GM21423 (cell line): ENCODE data around the gene STK32B.

Experiments
- ATAC-seq: cut with Tn5 transposase; IDR thresholded peaks from one replicate; pipeline ENCODE4 v1.9.1; 2021; ENCODE audit warnings: mild to moderate bottlenecking, moderate library complexity; ENCODE audit not compliant: unreplicated experiment

The STK32B gene

DNA sequence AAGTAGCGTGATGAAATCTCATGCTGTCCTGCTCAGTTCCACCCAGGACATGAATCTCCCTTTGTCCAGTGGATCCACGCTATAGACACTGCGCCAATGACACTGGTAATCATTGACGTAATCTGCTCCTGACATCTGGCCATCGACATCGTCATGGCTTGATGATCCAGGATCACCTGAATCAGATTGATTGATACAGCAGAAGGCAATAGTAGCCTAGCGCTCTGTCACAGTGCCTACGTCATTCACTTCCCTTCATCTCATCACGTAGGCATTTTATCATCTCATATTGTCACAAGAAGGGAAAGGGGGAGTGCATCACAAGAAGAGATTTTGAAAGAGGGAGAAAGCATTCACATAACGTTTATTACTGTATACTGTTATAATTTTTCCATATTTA lies 68.8 kb downstream of the STK32B start:
- ATAC-seq, result no peak

DNA sequence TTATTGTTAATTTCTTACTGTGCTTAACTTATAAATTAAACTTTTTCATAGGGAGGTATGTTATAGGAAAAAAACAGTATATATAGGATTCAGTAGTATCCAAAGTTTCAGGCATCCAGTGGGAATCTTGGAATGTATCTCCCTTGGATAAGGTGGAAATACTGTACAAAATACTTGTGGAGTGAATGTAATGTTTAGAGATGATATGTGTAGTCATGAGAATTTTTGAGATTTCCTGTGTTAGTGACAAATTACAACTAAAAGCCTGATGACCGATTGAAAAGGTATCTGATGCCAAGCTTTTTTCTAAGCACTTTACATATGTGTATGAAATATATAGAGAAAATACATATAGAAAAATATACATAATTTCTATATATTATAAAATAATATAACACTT lies 69.2 kb downstream of the STK32B start:
- ATAC-seq, result no peak

DNA sequence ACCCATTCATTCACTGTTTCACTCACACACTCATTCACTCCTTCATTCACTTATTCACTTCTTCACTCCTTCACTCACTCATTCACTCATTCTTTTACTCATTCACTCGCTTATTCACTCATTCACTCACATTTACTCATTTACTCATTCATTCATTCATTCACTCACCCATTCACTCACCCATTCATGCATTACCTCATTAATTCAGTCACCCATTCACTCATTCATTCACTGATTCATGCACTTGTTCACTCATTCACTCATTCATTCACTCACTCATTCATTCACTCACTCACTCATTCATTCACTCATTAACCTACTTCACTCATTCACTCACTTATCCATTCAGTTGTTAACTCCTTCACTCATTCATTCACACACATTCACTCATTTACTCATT lies 70.8 kb downstream of the STK32B start:
- no peak for ATAC-seq

DNA sequence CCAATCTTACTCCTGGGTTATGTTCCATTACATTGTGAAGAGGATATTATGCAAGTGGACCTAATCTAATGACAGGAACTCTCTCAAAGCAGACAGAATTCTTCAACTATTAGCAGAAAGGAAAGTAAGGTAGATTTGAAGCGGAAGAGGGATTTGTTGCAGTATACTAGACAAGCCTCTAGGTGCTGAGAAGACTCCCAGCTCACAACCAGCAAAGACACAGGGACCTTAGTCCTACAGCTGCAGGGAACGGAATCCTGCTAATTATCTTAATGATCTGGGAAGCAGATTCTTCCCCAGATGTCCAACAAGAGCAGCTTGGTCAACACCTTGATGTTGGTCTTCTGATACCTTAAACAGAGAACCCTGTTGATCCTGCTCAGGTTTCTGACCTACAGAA lies 73.6 kb downstream of the STK32B start:
- no peak for ATAC-seq

DNA sequence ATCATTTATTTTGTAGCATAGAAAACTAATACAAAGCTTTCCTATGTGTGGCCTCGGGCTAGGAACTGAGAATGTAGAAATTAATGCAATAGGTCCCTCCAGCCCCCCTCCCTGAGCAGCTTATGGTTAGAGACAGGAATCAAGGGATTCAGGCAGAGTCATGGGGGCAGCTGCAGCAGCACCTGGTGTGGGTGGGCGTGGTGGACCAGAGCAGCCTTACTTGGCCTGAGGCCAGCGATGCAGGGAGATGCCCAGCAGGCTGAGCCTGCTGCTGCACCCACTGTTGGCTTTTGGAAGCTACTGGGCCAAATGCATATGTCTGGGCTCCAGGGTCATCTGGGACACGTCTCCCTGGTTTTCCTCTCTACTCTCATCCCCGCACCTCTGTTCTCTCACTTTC lies 74.0 kb downstream of the STK32B start:
- ATAC-seq, result no peak

DNA sequence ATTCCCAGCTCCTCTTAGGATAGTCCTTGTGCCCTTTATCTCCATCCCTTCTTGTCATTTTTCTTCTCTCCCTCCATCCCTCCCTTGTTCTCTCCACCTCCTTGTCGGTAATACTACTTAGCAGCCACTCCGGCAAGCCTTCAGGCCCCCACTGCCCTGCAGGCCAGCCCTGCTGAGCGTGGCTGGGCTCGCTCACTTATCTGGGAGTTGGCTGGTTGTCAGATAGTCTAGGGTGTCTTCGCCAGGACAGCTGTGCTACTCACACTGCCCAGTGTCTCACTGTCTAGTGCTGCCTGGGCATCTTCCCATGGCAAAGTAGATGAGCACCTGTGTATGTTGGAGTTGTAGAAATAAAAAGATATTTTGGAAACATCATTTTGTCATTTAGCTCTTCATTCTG lies 75.0 kb downstream of the STK32B start:
- no peak for ATAC-seq

DNA sequence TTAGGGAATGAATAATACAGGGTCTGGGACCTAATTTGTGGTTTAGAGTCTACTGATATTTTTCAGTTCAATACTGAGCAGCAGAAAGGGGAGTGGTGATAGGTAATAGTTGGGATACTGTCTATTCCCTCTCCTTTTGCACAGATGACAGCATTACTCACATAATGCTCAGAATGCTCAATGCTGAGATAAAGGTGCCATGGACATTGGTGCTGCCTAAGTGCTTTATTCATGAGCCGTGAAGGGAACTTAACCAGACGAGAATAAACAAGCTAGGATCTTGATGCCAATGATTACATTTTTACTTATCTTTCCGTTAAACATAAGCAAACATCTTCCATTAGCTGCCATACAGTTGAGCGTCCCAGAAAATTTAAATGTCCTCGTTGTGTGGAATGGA lies 75.6 kb downstream of the STK32B start:
- no peak for ATAC-seq

DNA sequence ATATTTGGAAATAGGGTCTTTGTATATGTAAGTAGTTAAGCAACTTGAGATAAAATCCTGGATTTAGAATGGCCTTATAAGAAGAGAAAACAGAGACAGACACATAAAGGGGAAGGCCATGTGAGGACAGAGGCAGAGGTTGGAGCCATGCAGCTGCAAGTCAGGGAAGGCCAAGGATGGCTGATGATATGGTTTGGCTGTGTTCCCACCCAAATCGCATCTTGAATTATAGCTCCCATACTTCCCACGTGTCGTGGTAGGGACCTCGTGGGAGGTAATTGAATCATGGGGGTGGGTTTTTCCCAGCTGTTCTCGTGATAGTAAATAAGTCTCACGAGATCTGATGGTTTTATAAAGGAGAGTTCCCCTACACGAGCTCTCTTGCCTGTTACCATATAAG lies 76.3 kb downstream of the STK32B start:
- no peak for ATAC-seq

DNA sequence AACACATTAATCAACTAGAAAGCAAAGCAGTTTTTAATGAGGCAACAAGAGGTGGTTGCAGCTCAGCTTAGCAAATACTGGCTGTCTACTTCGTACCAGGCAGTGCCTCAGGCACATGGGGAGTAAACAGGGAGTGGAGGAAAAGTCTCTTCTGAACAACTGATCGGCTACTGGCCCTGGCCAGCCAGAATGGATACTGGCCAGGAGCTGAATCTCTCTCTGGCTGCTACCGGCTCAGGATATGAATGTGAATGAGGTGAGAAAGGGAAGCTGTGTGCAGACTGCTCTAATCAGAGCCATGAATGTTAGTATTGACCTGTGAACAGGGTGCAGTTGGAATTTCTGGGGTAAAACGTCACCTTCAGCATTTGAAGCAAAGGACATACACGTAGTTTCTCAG lies 77.3 kb downstream of the STK32B start:
- ATAC-seq, result no peak

DNA sequence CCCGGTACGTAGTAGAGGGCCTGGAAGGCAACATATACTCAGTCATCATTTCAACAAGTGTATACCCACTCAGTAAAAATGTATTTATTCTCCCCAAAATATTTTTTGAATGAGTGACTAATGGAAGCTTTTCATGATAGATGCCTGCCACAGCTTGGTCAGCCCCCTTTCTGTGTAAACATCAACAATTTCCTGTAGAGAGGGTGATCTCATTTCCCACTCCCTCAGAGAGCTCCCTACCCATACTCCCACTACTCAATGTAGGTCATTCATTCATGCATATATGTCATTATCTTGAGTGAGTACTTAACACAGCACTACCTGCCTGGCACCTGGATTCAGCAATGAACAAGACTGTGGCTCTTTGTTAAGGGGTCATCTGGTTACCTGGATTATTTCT lies 81.9 kb downstream of the STK32B start:
- ATAC-seq, result no peak

DNA sequence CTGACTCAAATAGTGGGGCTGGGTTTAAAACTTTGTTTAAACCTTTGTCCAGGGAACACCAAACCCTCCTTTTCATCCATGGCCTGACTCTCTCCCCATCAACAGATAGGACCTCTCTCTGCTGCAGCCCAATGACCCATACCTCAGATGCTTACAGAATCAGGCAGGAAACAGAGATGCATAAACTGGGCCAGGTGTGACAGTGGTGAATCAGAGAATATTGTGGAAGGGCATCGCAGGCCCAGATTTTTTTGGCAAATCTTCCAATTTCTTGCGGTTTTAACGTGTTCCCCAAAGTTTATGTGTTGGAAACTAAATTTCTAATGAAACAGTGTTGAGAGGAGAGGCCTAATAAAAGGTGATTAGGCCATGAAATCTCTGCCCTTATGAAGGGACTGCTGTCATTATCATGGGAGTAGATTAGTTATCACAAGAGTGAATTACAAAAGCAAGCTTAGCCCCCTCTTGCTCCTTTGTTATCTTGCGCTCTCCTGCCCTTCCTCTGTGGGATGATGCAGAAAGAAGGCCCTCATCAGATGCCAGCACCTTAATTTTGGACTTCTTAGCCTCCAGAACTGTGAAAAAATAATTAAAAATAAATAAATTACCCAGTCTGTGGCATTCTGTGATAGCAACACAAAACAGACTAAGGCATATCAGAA lies 82.8 kb downstream of the STK32B start:
- no peak for ATAC-seq

DNA sequence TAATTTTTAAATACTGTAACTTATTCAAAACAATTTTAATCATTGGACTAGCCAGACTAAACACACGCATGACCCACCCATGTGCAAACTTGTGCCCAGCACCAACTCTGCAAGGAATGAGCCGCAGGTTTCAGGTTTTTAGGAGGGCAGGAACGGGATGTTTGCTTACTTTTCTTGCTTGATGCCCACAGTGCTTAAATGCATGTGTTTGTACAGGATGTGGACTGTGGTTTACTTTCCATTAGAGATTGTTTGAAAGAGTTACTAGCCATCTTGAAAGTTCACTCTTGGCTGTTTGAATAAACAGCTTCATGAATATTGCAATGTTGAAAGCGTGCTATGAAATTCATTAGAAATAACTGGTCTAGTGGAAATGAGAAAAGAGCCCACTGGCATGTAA lies 83.3 kb downstream of the STK32B start:
- ATAC-seq, result no peak

DNA sequence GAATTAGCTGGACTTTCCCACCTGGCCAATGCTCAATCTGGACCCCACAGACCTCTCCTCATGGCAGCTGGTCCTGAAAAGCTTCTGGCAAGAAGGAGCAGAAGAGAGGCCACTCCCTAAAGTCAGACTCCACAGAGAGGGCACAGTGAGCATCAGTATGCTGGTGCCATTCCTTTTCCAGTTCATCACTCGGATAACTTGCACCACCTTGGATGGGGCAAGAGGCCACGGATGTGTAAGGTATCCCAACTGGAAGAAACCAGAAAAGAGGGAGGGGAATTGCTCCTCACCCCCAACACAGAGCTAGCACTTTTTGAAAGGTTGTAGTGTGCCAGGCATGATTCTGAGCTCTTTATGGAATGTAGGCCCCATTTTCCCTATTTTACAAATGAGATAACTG lies 85.9 kb downstream of the STK32B start:
- ATAC-seq, result no peak

DNA sequence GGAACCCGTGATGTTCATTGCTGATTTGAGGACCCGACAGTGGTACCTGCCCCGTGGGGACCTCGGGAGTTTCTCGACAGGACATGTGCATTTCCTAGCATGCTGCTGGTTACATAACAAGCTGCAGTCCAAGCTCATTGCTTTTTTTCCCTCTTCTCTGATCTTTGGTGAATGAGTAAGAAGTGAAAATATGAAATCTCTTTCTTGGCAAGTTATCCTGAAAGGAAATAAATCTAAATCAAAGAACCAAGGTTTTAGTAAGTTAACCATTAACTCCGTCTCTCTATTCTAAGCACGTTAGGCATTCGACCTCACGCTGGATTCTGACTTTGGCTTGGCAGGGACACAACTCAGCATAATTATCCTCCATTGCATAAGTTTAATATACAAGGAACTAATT lies 86.6 kb downstream of the STK32B start:
- no peak for ATAC-seq

DNA sequence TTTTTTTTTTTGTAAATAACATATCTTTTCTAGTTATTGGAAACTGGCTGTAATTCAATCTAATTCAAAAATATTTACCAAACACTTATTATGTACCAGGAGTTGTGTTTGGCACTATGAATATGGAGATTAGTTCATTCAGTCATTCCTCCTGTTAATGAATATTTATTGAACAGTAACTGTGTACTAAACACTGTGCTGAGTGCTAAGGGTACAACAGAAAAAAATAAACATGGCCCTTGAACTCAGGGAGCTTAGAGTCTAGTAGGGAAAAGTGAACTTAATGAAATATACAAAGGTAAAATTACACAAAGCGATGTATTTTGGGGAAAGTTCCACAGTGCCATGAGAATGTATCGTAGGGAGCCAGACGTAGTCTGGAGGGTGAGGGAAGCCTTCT lies 87.1 kb downstream of the STK32B start:
- ATAC-seq, result no peak

DNA sequence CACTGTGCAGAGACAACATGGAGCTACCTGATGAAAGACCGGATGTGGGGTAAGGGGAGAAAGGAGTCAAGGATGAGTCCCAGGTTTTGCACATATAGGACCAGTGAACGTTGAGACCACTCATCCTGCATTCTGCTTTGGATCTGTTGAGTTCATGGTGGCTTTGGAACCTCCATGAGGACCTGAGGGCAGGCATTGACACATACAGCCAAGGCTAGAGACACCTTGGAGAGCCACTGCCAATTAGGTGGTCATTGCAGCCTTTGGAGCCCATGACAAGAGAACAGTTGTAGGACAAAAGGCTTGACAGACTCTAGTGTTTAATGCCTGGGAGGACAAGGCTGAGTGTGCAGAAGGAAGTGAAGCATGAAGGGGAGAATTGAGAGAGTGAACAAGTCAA lies 87.9 kb downstream of the STK32B start:
- ATAC-seq, result no peak

DNA sequence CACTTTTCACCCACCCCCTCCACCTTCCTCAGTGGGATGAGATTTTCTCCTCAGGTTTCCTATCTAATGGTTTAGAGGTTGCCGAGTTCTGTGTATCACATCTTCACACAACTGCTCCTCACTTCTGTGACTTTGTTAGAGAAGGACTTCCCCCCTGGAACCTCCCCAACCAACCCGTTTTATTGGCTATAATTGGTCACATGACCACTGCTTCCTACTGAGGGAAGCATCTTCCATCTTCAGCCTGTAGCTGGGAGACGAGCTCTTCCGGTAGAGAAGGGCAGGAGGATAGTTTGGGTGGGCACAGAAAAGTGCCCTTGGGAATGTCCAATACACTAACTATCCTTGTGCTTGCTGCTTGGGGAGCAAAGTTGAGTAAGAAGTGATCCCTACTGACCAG lies 90.5 kb downstream of the STK32B start:
- ATAC-seq, result no peak

DNA sequence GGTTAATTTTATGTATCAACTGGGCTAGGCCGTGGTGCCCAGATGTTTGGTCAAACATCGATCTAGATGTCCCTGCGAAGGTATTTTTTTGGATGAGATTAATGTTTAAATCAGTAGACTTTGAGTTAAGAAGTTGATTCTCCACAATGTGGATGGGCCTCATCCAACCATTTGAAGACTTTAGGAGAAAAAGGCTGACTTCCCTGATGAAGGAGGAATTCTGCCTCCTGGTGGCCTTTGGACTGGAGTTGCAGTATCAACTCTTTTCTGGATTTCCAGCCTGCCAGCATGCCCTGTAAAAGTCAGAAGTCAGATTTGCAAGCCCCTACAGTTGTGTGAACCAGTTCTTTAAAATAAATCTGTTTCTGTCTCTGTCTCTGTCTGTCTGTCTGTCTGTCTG lies 91.4 kb downstream of the STK32B start:
- ATAC-seq, result no peak

DNA sequence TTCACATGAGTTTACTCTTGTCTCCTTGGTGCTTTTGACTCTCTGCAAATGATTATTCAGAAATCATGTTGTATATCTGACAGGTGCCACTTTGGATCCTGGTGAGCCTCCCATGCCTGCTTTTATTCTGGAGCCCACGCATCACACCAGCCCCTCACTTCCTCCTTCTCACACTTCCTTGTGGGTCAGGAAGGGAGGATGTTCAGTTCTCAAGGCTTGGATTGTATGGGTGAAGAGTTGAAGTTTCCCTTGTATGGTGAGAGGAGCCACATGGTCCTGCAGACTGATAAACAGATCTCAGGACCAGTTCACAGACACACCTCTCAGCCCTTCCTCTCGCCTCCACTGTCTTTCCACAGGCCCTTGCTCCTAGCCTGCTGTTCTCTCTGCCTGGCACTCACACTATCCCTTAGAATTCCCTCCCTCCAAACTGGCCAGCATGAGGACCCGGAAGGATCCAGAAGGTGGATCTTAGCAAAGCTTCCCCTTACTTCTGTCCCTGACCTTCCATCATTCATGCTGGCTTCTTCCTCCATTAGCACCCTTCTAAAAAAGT lies 92.1 kb downstream of the STK32B start:
- ATAC-seq, result no peak

DNA sequence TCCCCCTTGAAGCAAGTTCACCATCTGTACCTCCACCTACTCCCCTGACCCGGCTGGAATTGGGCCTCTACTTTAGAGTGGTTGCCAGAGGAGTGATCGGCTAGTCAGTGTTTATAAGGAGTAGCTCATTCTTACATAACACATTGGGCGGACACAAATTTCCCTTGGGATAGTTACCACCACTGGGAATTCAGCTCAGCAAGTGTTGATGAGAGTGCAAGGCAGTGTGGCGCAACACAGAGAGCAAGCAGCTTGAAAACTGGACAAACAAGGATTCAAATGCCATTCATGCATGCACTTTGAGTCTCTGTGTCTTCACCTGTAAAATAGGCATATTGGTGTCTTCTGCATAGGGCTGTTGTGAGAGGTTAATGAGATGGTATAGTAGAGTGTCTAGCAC lies 92.7 kb downstream of the STK32B start:
- ATAC-seq, result no peak

DNA sequence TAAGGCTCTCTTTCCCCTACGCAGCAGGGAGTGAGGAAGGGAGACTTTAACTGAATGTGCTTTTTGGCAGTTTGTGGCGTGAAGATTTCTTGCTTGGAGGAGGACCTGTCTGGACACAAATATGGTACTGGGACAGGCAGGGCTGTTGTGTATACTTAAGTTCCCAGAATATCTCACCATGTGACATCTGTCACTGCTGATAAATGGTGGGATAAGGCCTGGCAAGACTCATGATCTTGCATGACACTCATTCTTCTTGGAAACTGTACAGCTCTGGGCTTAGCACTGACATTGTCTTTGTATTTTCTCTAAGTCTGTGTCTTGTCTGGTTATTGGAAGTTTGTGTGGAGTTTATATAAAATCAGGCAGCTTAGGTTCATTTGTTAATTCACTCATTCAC lies 93.1 kb downstream of the STK32B start:
- ATAC-seq, result no peak

DNA sequence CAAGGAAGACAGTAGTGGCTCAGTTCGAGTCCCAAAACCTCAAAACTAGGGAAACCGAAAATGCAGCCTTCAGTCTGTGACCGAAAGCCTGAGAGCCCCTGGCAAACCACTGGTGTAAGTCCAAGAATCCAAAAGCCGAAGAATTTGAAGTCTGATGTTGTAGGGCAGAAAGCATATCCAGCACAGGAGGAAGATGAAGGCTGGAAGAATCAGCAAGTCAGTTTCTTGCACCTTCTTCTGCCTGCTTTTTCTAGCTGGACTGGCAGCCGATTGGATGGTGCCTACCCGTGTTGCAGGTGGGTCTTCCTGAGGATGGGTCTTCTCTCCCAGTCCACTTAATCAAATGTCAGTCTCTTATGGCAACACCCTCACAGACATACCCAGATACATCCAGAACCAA lies 95.0 kb downstream of the STK32B start:
- no peak for ATAC-seq

DNA sequence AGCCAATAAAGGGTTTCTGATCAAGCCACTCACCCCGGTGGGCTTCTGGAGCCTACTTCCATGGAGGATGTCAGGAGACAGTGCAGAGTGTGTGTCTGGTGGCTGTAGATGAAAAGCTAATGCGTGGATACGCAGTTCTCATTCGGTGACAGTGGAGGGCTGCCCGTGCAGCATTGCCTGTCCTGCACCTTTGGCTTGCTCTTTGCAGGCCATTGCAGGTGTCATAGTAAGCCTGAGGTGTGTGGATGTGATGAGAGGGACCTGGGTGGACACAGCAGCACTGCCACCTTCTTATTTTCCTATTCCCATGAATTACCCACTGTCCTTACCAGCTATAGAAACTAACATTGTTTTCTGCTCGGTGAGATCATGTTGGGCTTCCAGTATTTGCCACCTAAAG lies 101.2 kb downstream of the STK32B start:
- no peak for ATAC-seq
